ENCODE data around the gene ZFAND2A.

The ZFAND2A gene

DNA sequence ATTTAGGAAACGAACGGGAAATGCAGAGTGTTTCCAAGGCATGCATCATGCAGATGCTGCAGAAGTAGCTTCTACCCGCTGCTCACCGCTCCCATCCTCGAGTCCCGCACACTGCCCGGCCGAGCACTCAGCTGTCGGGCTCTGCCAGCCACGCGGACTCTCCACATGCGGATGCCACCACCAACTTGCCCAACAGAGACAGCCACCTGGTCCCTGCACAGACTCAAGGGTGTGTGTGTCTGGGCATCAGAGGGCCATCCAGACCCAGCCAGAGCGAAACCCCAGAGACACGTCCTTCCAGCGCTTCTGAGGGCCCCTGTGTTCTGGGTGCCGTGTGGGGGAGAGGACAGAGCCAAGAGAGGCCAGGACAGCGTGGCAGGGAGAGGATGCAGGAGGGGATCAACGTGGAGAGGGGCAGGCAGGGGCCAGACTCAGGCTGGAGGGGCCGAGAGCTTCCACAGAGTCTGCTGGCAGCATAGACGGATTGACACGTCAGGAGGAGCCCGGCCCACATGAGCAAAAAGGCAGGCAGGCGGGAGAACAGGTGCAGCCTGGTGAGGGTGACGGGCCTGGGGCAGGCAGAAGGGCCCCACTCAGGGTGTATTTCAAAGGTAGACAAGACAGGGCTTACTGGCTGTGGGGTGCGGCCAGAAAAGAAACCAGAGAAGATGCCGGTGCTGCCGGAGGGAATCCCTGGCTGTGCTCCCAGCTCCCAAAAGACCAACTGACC is 53.8 kb downstream of the ZFAND2A start:
- no peak overlapping the region for H3K27ac ChIP-seq (ENCODE audit: poor library complexity, severe bottlenecking)
- no peaks in the 10 kb centered on the region for H3K4me1 ChIP-seq (ENCODE audit: insufficient read depth, poor library complexity, severe bottlenecking)
- H3K27me3 ChIP-seq (ENCODE audit: insufficient read depth, poor library complexity, severe bottlenecking), result no peaks in the 10 kb centered on the region
- H3K9me3 ChIP-seq (ENCODE audit: severe bottlenecking), result no peaks in the 10 kb centered on the region
- TF ChIP-seq CTCF (IDR thresholded peaks at IDR 0.05; ENCODE audit: poor library complexity, severe bottlenecking), result no peak
- DNase-seq (ENCODE audit: low spot score) (peak; percentile 65), ATAC-seq (ENCODE audit: low read depth) (no peak)
- no peaks in the 10 kb centered on the region for H3K36me3 ChIP-seq (ENCODE audit: low read depth)
- no peak overlapping the region for H3K4me3 ChIP-seq (ENCODE audit: severe bottlenecking)

- H3K27me3 ChIP-seq (ENCODE audit: insufficient read depth, poor library complexity, severe bottlenecking), result no peaks in the 10 kb centered on the region
- no peaks in the 10 kb centered on the region for H3K4me1 ChIP-seq (ENCODE audit: insufficient read depth, poor library complexity, severe bottlenecking)
- no peaks in the 10 kb centered on the region for H3K9me3 ChIP-seq (ENCODE audit: severe bottlenecking)
- H3K36me3 ChIP-seq (ENCODE audit: low read depth), result no peaks in the 10 kb centered on the region
- DNase-seq (ENCODE audit: low spot score), result no peak
- ATAC-seq (ENCODE audit: low read depth), result no peak
- no peak overlapping the region for H3K27ac ChIP-seq (ENCODE audit: poor library complexity, severe bottlenecking)
- no peak for TF ChIP-seq CTCF (IDR thresholded peaks at IDR 0.05; ENCODE audit: poor library complexity, severe bottlenecking)
- H3K4me3 ChIP-seq (ENCODE audit: severe bottlenecking), result no peak overlapping the region
Measured at GRCh38 chr7:1105189-1105588, 54.8 kb downstream of the ZFAND2A start.

DNA sequence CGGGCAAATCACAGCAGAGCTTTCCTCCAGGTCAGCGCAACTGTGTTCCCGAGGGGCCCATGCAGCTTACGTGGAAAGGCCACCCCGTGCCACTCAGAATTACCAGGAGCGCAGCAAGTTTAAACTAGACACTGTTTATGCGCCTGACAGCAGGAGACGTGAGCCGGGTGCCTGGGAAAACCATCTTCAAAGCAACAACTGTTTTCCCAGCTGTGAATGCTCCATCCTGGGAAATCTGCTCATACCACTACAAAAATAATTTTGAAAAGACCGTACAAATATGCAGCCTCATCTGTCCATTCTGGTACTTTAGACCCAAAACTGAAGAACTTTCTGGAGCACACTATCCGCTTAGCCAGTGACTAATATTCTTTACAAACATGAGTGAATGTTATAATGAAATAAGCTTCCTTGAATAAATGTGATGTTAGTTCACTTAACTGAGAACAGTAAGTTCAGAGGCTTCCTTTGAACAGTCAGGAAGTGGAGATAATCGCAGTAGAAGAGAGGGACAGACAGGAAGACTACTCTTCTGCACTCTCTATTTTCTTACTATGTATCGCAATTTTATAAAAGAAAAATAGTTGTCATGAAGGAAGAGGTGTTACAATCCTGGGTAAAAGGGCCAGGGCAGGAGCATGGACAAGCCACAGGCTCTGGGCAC is 55.3 kb downstream of the ZFAND2A start:
- Histone ChIP-seq H3K27ac (ENCODE audit: poor library complexity, severe bottlenecking) (no peak overlapping the region), H3K4me3 (ENCODE audit: severe bottlenecking) (no peak overlapping the region), H3K36me3 (ENCODE audit: low read depth) (no peaks in the 10 kb centered on the region), H3K4me1 (ENCODE audit: insufficient read depth, poor library complexity, severe bottlenecking) (no peaks in the 10 kb centered on the region), H3K9me3 (ENCODE audit: severe bottlenecking) (no peaks in the 10 kb centered on the region), H3K27me3 (ENCODE audit: insufficient read depth, poor library complexity, severe bottlenecking) (no peaks in the 10 kb centered on the region)
- ATAC-seq (ENCODE audit: low read depth) (no peak), DNase-seq (ENCODE audit: low spot score) (no peak)
- no peak for TF ChIP-seq CTCF (IDR thresholded peaks at IDR 0.05; ENCODE audit: poor library complexity, severe bottlenecking)

- DNase-seq (ENCODE audit: low spot score), result no peak
- Histone ChIP-seq H3K4me3 (ENCODE audit: severe bottlenecking) (no peak overlapping the region), H3K36me3 (ENCODE audit: low read depth) (no peaks in the 10 kb centered on the region), H3K27me3 (ENCODE audit: insufficient read depth, poor library complexity, severe bottlenecking) (no peaks in the 10 kb centered on the region), H3K9me3 (ENCODE audit: severe bottlenecking) (no peaks in the 10 kb centered on the region), H3K4me1 (ENCODE audit: insufficient read depth, poor library complexity, severe bottlenecking) (no peaks in the 10 kb centered on the region), H3K27ac (ENCODE audit: poor library complexity, severe bottlenecking) (no peak overlapping the region)
- TF ChIP-seq CTCF (IDR thresholded peaks at IDR 0.05; ENCODE audit: poor library complexity, severe bottlenecking), result no peak
- no peak for ATAC-seq (ENCODE audit: low read depth)
Measured at GRCh38 chr7:1103789-1104515, 56.0 kb downstream of the ZFAND2A start.

Measured in RWPE2 (cell line).